PC-3 (cell line): ENCODE data around the gene TSPAN13. TPM values are rescaled to one million over a fixed set of nuclear protein-coding genes. Genes with fewer than 3 reads are reported as not detected.

Source experiments
- ATAC-seq: fragments of 200-7000 bp; cut with Tn5 transposase; 2 replicates; pipeline ENCODE4 v1.9.1; 2020; ENCODE audit warnings: mild to moderate bottlenecking, moderate library complexity
- BruUV-seq: library from RNA; stranded (reverse); fragments of 400-500 nt; replicated peaks from 2 replicates; lab custom pipeline; 2021; lab: Mats Ljungman, UMichigan
- CTCF ChIA-PET: fragments of 300-600 bp; sonication (Branson Sonifier 250); formaldehyde crosslinking; loops from one replicate; lab custom pipeline; 2022; ENCODE audit warnings: antibody characterized with exemption; lab: Charles Lee
- POLR2A ChIA-PET: fragments of 300-600 bp; sonication (Branson Sonifier 250); formaldehyde crosslinking; loops from one replicate; lab custom pipeline; 2022; ENCODE audit warnings: antibody characterized with exemption; ENCODE audit not compliant: unreplicated experiment; lab: Charles Lee
- DNase-seq: peaks from one replicate; pipeline ENCODE4 v3.0.0-alpha.2; 2015
- H2AFZ ChIP-seq: fragments of 300-600 bp; sonication (generic); 2 replicates; pipeline ENCODE4 v1.6.0; 2016; ENCODE audit warnings: antibody characterized with exemption, low read length
- H3F3A ChIP-seq: fragments of 300-600 bp; sonication (generic); one replicate; pipeline ENCODE4 v1.6.0; 2017; ENCODE audit warnings: antibody characterized with exemption, low read length, control low read depth, mild to moderate bottlenecking; ENCODE audit not compliant: unreplicated experiment
- H3K27ac ChIP-seq: fragments of 300-600 bp; sonication (generic); 2 replicates; pipeline ENCODE4 v1.5.1; 2016; ENCODE audit warnings: mild to moderate bottlenecking, low read length
- H3K27me3 ChIP-seq: fragments of 300-600 bp; sonication (generic); 2 replicates; pipeline ENCODE4 v1.6.1; 2016; ENCODE audit warnings: low read length, mixed read lengths
- H3K36me3 ChIP-seq: fragments of 300-600 bp; sonication (generic); 2 replicates; pipeline ENCODE4 v1.6.1; 2016; ENCODE audit warnings: low read depth, mixed run types, low read length, mixed read lengths
- H3K4me1 ChIP-seq: fragments of 300-600 bp; sonication (generic); 2 replicates; pipeline ENCODE4 v1.5.1; 2016; ENCODE audit warnings: low read length; ENCODE audit not compliant: insufficient read depth
- H3K4me2 ChIP-seq: fragments of 300-600 bp; sonication (generic); 2 replicates; pipeline ENCODE4 v1.6.0; 2016; ENCODE audit warnings: low read length
- H3K4me3 ChIP-seq: fragments of 300-600 bp; sonication (generic); 2 replicates; pipeline ENCODE4 v1.5.1; 2016; ENCODE audit warnings: mild to moderate bottlenecking, low read length, mixed read lengths
- H3K79me2 ChIP-seq: fragments of 300-600 bp; sonication (generic); 2 replicates; pipeline ENCODE4 v1.6.1; 2017; ENCODE audit warnings: low read length, mixed read lengths
- H3K9ac ChIP-seq: fragments of 300-600 bp; sonication (generic); 2 replicates; pipeline ENCODE4 v1.6.0; 2016; ENCODE audit warnings: mild to moderate bottlenecking, low read length
- H3K9me2 ChIP-seq: fragments of 300-600 bp; sonication (generic); replicated peaks from 2 replicates; pipeline ENCODE4 v1.6.1; 2016; ENCODE audit warnings: mixed run types, low read length, mixed read lengths
- H3K9me3 ChIP-seq: fragments of 300-600 bp; sonication (generic); 2 replicates; pipeline ENCODE4 v1.6.1; 2016; ENCODE audit warnings: low read length, mixed read lengths
- H4K20me1 ChIP-seq: fragments of 300-600 bp; sonication (generic); 2 replicates; pipeline ENCODE4 v1.6.1; 2016; ENCODE audit warnings: low read length, mixed read lengths
- EZH2 ChIP-seq: fragments of 300-600 bp; sonication (generic); IDR thresholded peaks from one replicate; pipeline ENCODE4 v1.6.1; 2017; ENCODE audit warnings: antibody characterized with exemption, mild to moderate bottlenecking, low read length; ENCODE audit not compliant: unreplicated experiment
- EZH2phosphoT487 ChIP-seq: fragments of 300-600 bp; sonication (generic); IDR thresholded peaks from 2 replicates; pipeline ENCODE4 v1.6.1; 2018; ENCODE audit warnings: mild to moderate bottlenecking, antibody characterized with exemption, low read length, borderline replicate concordance
- intact Hi-C: fragments of 100-400 bp; cut with micrococcal nuclease; formaldehyde crosslinking; loops from 2 replicates; pipeline ENCODE4 v1.9.0; 2023
- total RNA-seq: library from RNA; depleted of rRNA; stranded (reverse); fragments of >200 nt; gene quantifications from 2 replicates; pipeline ENCODE4 v1.2.3, GENCODE V29; 2014
- TF ChIP-seq, protein P1 (sequence below): fragments of 300-600 bp; sonication (generic); conservative IDR thresholded peaks from 2 replicates; pipeline ENCODE4 v1.5.1; 2017; ENCODE audit warnings: antibody characterized with exemption, low read depth, mild to moderate bottlenecking, low read length

Gene TSPAN13
- total RNA-seq, 1 experiment from 2014 or later = 34.9 TPM

DNA sequence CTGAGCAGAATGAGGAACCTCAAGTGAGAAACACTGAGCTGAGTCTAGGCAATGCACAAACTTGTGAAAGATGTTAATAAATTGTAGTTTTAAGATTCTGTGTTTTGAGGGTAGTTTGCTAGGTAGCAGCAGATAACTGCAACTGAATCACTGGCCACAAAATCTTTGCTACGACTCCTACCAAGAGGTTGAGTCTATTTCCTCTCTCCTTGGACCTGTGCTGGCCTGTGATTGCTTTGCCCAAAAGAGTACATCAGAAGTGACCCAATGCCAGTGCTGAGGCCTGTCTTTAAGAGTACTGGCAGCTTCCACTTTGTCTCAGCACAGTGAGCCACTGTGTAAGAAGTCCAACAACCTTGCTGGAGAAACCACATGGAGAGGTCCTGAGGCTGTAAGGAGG lies 11.9 kb upstream of the TSPAN13 start:
- intact Hi-C loops = no loop called here
- H2AFZ ChIP-seq = no peak overlapping the region
- DNase-seq (no peak), ATAC-seq (no peak)
- no peak overlapping the region for H3K4me2 ChIP-seq
- H3K9me3 ChIP-seq = no peaks in the 10 kb centered on the region
- no peak overlapping the region for H3K4me3 ChIP-seq
- no peaks in the 10 kb centered on the region for H3K27me3 ChIP-seq
- no peaks in the 10 kb centered on the region for H4K20me1 ChIP-seq
- H3K79me2 ChIP-seq = no peaks in the 10 kb centered on the region
- H3K9ac ChIP-seq = no peak overlapping the region
- H3K27ac ChIP-seq = no peak overlapping the region
- CTCF ChIA-PET = no interaction called here
- H3K9me2 ChIP-seq = no peaks in the 10 kb centered on the region
- no TSS peak for BruUV-seq
- TF ChIP-seq EZH2phosphoT487 = no peak
- TF ChIP-seq, protein P1, sequence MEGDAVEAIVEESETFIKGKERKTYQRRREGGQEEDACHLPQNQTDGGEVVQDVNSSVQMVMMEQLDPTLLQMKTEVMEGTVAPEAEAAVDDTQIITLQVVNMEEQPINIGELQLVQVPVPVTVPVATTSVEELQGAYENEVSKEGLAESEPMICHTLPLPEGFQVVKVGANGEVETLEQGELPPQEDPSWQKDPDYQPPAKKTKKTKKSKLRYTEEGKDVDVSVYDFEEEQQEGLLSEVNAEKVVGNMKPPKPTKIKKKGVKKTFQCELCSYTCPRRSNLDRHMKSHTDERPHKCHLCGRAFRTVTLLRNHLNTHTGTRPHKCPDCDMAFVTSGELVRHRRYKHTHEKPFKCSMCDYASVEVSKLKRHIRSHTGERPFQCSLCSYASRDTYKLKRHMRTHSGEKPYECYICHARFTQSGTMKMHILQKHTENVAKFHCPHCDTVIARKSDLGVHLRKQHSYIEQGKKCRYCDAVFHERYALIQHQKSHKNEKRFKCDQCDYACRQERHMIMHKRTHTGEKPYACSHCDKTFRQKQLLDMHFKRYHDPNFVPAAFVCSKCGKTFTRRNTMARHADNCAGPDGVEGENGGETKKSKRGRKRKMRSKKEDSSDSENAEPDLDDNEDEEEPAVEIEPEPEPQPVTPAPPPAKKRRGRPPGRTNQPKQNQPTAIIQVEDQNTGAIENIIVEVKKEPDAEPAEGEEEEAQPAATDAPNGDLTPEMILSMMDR = no peak
- TF ChIP-seq EZH2 = no peak
- H3K36me3 ChIP-seq = no peaks in the 10 kb centered on the region
- POLR2A ChIA-PET = no interaction called here
- no peaks in the 10 kb centered on the region for H3F3A ChIP-seq
- H3K4me1 ChIP-seq = peaks cover 35% of the 10 kb centered on the region

DNA sequence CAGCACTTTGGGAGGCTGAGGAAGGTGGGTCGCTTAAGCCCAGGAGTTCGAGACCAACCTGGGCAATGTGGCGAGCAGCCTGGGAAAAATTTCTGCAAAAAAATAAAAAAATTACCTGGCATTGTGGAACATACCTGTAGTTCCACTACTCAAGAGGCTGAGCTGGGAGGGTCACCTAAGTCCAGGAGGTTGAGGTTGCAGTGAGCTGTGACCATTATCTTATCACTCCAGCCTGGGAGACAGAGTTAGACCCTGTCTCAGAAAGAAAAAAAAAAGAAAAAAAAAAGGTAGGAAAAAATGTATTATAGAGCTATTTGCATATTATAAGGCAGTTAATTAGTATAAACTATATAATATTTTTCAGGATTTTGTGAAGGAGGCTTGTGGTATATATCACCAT lies 11.0 kb upstream of the TSPAN13 start:
- Histone ChIP-seq H2AFZ (no peak overlapping the region), H3K9me3 (no peaks in the 10 kb centered on the region), H3K36me3 (no peaks in the 10 kb centered on the region), H3K79me2 (no peaks in the 10 kb centered on the region), H3K4me1 (peaks cover 35% of the 10 kb centered on the region), H3K27ac (peak overlapping the region; percentile 64), H4K20me1 (no peaks in the 10 kb centered on the region), H3K4me3 (no peak overlapping the region), H3F3A (no peaks in the 10 kb centered on the region), H3K27me3 (no peaks in the 10 kb centered on the region), H3K9me2 (no peaks in the 10 kb centered on the region), H3K9ac (peak overlapping the region; percentile 24), H3K4me2 (peak overlapping the region; percentile 34; the same call in 1 of the 2 replicates)
- CTCF ChIA-PET = no interaction called here
- intact Hi-C loops = no loop called here
- POLR2A ChIA-PET = no interaction called here
- no peak for TF ChIP-seq EZH2phosphoT487
- TF ChIP-seq, protein P1 = no peak
- no peak for TF ChIP-seq EZH2
- no peak for ATAC-seq
- no peak for DNase-seq
- BruUV-seq = no TSS peak

DNA sequence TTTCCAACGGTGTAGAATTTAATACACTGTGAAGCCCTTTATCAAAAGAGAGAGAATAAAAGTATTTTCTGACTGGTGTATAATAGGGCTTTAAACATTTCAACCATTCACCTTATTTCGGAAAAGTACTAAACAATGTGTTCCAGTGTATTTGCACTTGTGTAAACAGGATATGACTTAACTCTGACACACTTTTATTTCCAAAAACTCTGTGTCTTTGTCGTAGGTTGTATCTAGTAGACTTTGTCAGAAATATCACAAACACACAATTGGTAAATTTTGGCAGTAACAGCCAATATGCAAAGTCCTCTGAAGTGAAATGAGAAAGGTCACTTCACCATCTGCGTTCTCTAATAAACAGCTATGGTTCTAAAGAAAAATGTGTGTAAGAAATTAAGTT lies 10.3 kb upstream of the TSPAN13 start:
- intact Hi-C loops = no loop called here
- peak; percentile 61 for ATAC-seq
- H3K27me3 ChIP-seq = no peaks in the 10 kb centered on the region
- no peak for TF ChIP-seq EZH2
- TF ChIP-seq EZH2phosphoT487 = no peak
- TF ChIP-seq, protein P1 = no peak
- H2AFZ ChIP-seq = no peak overlapping the region; the same call in 1 of the 2 replicates
- H3K27ac ChIP-seq = peak overlapping the region; percentile 64
- no peaks in the 10 kb centered on the region for H3K79me2 ChIP-seq
- ChIA-PET CTCF (interaction anchor here (0.6 kb wide), 1 partner anchor 26 kb away, joined by 9 read pairs; no protein-coding TSS in a partner anchor), POLR2A (interaction anchor here (0.5 kb wide), 1 partner anchor 28 kb away, joined by 3 read pairs; no protein-coding TSS in a partner anchor)
- no peaks in the 10 kb centered on the region for H3K9me3 ChIP-seq
- no TSS peak for BruUV-seq
- peak overlapping the region; percentile 24 for H3K9ac ChIP-seq
- DNase-seq = peak; percentile 65
- H4K20me1 ChIP-seq = no peaks in the 10 kb centered on the region
- H3F3A ChIP-seq = no peaks in the 10 kb centered on the region
- H3K4me2 ChIP-seq = peak overlapping the region; percentile 34
- H3K4me3 ChIP-seq = peak overlapping the region; percentile 1; the same call in 1 of the 2 replicates
- H3K4me1 ChIP-seq = peaks cover 35% of the 10 kb centered on the region
- H3K9me2 ChIP-seq = no peaks in the 10 kb centered on the region
- H3K36me3 ChIP-seq = no peaks in the 10 kb centered on the region
